IMR-90 (cell line): ENCODE measurements around the gene OTUD5. TPM values are rescaled to one million over a fixed set of nuclear protein-coding genes. Genes with fewer than 3 reads are reported as not detected.

ENCODE experiments used
- ATAC-seq: fragments of 200-7000 bp; cut with Tn5 transposase; 2 replicates; pipeline ENCODE4 v1.9.1; 2020; ENCODE audit warnings: low read depth, mild to moderate bottlenecking, moderate library complexity
- BruUV-seq: library from RNA; stranded (reverse); fragments of 400-500 nt; replicated peaks from 2 replicates; lab custom pipeline; 2021; lab: Mats Ljungman, UMichigan
- CTCF ChIA-PET: fragments of 300-600 bp; formaldehyde crosslinking; extraction: SDS; loops from one replicate; lab custom pipeline; 2021; ENCODE audit warnings: antibody characterized with exemption; lab: Yijun Ruan, JAX
- POLR2A ChIA-PET: fragments of 300-600 bp; sonication (Branson Sonifier 250); formaldehyde crosslinking; loops from one replicate; lab custom pipeline; 2022; ENCODE audit warnings: antibody characterized with exemption; ENCODE audit not compliant: unreplicated experiment; lab: Charles Lee
- DNase-seq: peaks from one replicate; pipeline ENCODE4 v3.0.0; 2013
- H2AFZ ChIP-seq: replicated peaks from 2 replicates; pipeline ENCODE3; 2013; ENCODE audit warnings: low read length, mild to moderate bottlenecking; ENCODE audit not compliant: poor library complexity
- H2AK5ac ChIP-seq: 2 replicates; pipeline ENCODE4 v1.6.1; 2013; ENCODE audit warnings: low read depth, low read length, inconsistent platforms
- H2AK9ac ChIP-seq: replicated peaks from 2 replicates; pipeline ENCODE3; 2013; ENCODE audit warnings: mild to moderate bottlenecking, low read depth, low read length, moderate library complexity; ENCODE audit not compliant: poor library complexity
- H2BK120ac ChIP-seq: 2 replicates; pipeline ENCODE4 v1.6.1; 2013; ENCODE audit warnings: low read depth, low read length, inconsistent platforms
- H2BK15ac ChIP-seq: 3 replicates; pipeline ENCODE4 v1.6.1; 2013; ENCODE audit warnings: low read depth, low read length, inconsistent platforms
- H2BK20ac ChIP-seq: 2 replicates; pipeline ENCODE4 v1.6.1; 2013; ENCODE audit warnings: low read depth, mild to moderate bottlenecking, inconsistent platforms, low read length, moderate library complexity
- H2BK5ac ChIP-seq: 2 replicates; pipeline ENCODE4 v1.6.1; 2013; ENCODE audit warnings: mild to moderate bottlenecking, low read depth, low read length, inconsistent platforms; ENCODE audit not compliant: poor library complexity, severe bottlenecking
- H3K14ac ChIP-seq: replicated peaks from 2 replicates; pipeline ENCODE4 v1.6.1; 2013; ENCODE audit warnings: low read depth, low read length, inconsistent platforms
- H3K18ac ChIP-seq: 2 replicates; pipeline ENCODE4 v1.6.1; 2013; ENCODE audit warnings: low read depth, low read length, control low read depth
- H3K23ac ChIP-seq: 2 replicates; pipeline ENCODE4 v1.6.1; 2013; ENCODE audit warnings: low read depth, low read length, inconsistent platforms
- H3K27ac ChIP-seq: 2 replicates; pipeline ENCODE4 v1.5.1; 2013; ENCODE audit warnings: mild to moderate bottlenecking, control low read depth, low read length; ENCODE audit not compliant: insufficient read depth
- H3K27me3 ChIP-seq: 2 replicates; pipeline ENCODE4 v1.6.1; 2013; ENCODE audit warnings: low read length; ENCODE audit not compliant: control insufficient read depth, insufficient read depth
- H3K36me3 ChIP-seq: 2 replicates; pipeline ENCODE4 v1.6.1; 2013; ENCODE audit warnings: low read length, mixed read lengths; ENCODE audit not compliant: control insufficient read depth, insufficient read depth
- H3K4ac ChIP-seq: 2 replicates; pipeline ENCODE4 v1.6.1; 2013; ENCODE audit warnings: low read depth, low read length, inconsistent platforms
- H3K4me1 ChIP-seq: 2 replicates; pipeline ENCODE4 v1.6.1; 2013; ENCODE audit warnings: low read length, mixed read lengths; ENCODE audit not compliant: control insufficient read depth, insufficient read depth
- H3K4me2 ChIP-seq: 2 replicates; pipeline ENCODE4 v1.6.1; 2013; ENCODE audit warnings: low read depth, mild to moderate bottlenecking, control low read depth, low read length, moderate library complexity
- H3K4me3 ChIP-seq: 2 replicates; pipeline ENCODE4 v1.5.1; 2013; ENCODE audit warnings: low read depth, mild to moderate bottlenecking, control low read depth, low read length, moderate library complexity; ENCODE audit not compliant: insufficient read depth
- H3K56ac ChIP-seq: 2 replicates; pipeline ENCODE4 v1.6.1; 2013; ENCODE audit warnings: low read length, inconsistent platforms; ENCODE audit not compliant: insufficient read depth; ENCODE audit errors: extremely low read depth
- H3K79me1 ChIP-seq, 2 experiments: 2 replicates each; pipeline ENCODE4 v1.6.1; 2013; ENCODE audit warnings: low read length in 2 of 2, inconsistent platforms in 1 of 2, low read depth in 1 of 2
- H3K9ac ChIP-seq: 2 replicates; pipeline ENCODE4 v1.6.1; 2013; ENCODE audit warnings: low read depth, low read length, control low read depth
- H3K9me1 ChIP-seq: 2 replicates; pipeline ENCODE4 v1.6.1; 2013; ENCODE audit warnings: low read length, inconsistent platforms; ENCODE audit not compliant: insufficient read depth
- H3K9me3 ChIP-seq: 2 replicates; pipeline ENCODE4 v1.6.1; 2013; ENCODE audit warnings: low read length; ENCODE audit not compliant: control insufficient read depth, insufficient read depth
- H4K20me1 ChIP-seq: 2 replicates; pipeline ENCODE4 v1.6.1; 2013; ENCODE audit warnings: low read length, inconsistent platforms; ENCODE audit not compliant: insufficient read depth
- H4K5ac ChIP-seq: 2 replicates; pipeline ENCODE4 v1.6.1; 2013; ENCODE audit warnings: mild to moderate bottlenecking, low read depth, low read length, control low read depth
- H4K8ac ChIP-seq, 2 experiments: 2 replicates each; pipeline ENCODE4 v1.6.1; 2013; ENCODE audit warnings: low read depth in 2 of 2, low read length in 2 of 2, control low read depth in 1 of 2, inconsistent platforms in 1 of 2
- H4K91ac ChIP-seq: 2 replicates; pipeline ENCODE4 v1.6.1; 2013; ENCODE audit warnings: low read depth, low read length, inconsistent platforms; ENCODE audit not compliant: insufficient read depth
- FOS ChIP-seq: fragments of 150-350 bp; IDR thresholded peaks from 2 replicates; pipeline ENCODE4 v1.6.1; 2016; ENCODE audit warnings: low read depth, low read length
- MXI1 ChIP-seq: IDR thresholded peaks from 2 replicates; pipeline ENCODE4 v1.6.1; 2012; ENCODE audit warnings: low read depth, mild to moderate bottlenecking, low read length, moderate library complexity, borderline replicate concordance
- RCOR1 ChIP-seq: IDR thresholded peaks from 2 replicates; pipeline ENCODE4 v1.6.1; 2012; ENCODE audit warnings: mild to moderate bottlenecking, low read length, improper control_type of control experiment; ENCODE audit not compliant: insufficient replicate concordance
- WGBS, 2 experiments: methylation state at CpG; one replicate each; pipeline versions ENCODE4 v1.1.5 to v1.1.7; 2013; ENCODE audit warnings: missing lambda C conversion rate in 2 of 2; ENCODE audit not compliant: insufficient read length in 1 of 2; ENCODE audit errors: extremely low coverage in 2 of 2; 5-methylcytosine and 5-hydroxymethylcytosine counted together
- dilution Hi-C: fragments of 300-500 bp; cut with HindIII; formaldehyde crosslinking; loops from one replicate; pipeline ENCODE4 v1.14.3; 2018; ENCODE audit warnings: low sequenced_read_pairs; ENCODE audit not compliant: unreplicated experiment
- in situ Hi-C: fragments of 300-500 bp; cut with MboI; formaldehyde crosslinking; loops from 3 replicates; pipeline ENCODE4 v1.14.3; 2019; ENCODE audit warnings: low sequenced_read_pairs, inconsistent platforms, mixed read lengths
- intact Hi-C: fragments of 100-400 bp; cut with micrococcal nuclease; formaldehyde crosslinking; loops from 2 replicates; pipeline ENCODE4 v1.10.0; 2022
- polyA plus RNA-seq, 3 experiments: library from polyadenylated mRNA; depleted of rRNA; stranded (reverse); fragments of >200 nt; gene quantifications; 2 replicates each; pipeline ENCODE4 v1.2.3, GENCODE V29; 2012; ENCODE audit warnings: low replicate concordance in 1 of 3
- total RNA-seq: library from RNA; depleted of rRNA; stranded (reverse); fragments of >200 nt; gene quantifications from 2 replicates; pipeline ENCODE4 v1.2.3, GENCODE V29; 2012

Gene OTUD5
- total and polyA plus RNA-seq, 2 of the 4 experiments (the other 2 are of a cell fraction), result 30.6 to 50.4 TPM

DNA sequence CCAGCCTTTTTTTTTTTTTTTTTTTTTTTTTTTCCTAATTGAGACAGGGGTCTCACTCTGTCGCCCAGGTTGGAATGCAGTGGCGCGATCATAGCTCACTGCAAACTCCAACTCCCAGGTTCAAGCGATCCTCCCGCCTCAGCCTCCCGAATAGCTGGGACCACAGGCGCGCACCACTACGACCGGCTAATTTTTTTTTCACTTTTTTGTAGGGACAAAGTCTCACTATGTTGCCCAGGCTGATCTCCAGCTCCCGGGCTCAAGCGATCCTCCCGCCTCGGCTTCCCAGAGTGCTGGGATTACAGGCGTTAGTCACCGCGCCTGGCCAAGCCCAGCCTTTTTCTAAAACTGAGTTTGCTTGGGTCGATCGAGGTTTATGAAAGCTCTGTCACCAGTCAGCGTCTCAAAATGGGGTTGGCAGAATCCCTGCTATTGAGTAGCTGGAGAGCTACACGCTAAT is 1.3 kb upstream of the OTUD5 start:
- POLR2A ChIA-PET, result interaction anchor here (0.5 to 1.2 kb wide), 4 partner anchors 12 to 164 kb away, joined by 3 to 13 read pairs (median 3); partner anchors contain the start of genes TFE3 and WDR45
- peaks cover 9% of the 10 kb centered on the region; the same call in 1 of the 2 replicates for H3K36me3 ChIP-seq
- H4K5ac ChIP-seq, result peak overlapping the region; percentile 55
- WGBS, 2 experiments, result 47% methylated on average over 11 of the region's 21 CpGs; no CpG with 5 or more reads in 1 of the 2 experiments
- no peak overlapping the region for H2BK20ac ChIP-seq
- peaks cover 2% of the 10 kb centered on the region for H3K4me1 ChIP-seq
- TF ChIP-seq RCOR1 (no peak), FOS (no peak), MXI1 (no peak)
- no peaks in the 10 kb centered on the region; the same call in 1 of the 2 replicates for H3K9me1 ChIP-seq
- H4K20me1 ChIP-seq, result peaks cover 13% of the 10 kb centered on the region; the same call in 1 of the 2 replicates
- H3K9me3 ChIP-seq, result no peaks in the 10 kb centered on the region
- H3K27ac ChIP-seq, result peak overlapping the region; percentile 92
- H3K18ac ChIP-seq, result peak overlapping the region; percentile 35
- peak overlapping the region; percentile 66 for H4K91ac ChIP-seq
- ATAC-seq (peak; percentile 15), DNase-seq (peak; percentile 66)
- CTCF ChIA-PET, result interaction anchor here (0.6 to 1.0 kb wide), 2 partner anchors 13 to 209 kb away, joined by 3 read pairs; partner anchors contain the start of gene KCND1
- peak overlapping the region; percentile 75 for H3K4ac ChIP-seq
- BruUV-seq, result no TSS peak
- H2AK5ac ChIP-seq, result peak overlapping the region; percentile 25
- H2BK120ac ChIP-seq, result peak overlapping the region; percentile 8; the same call in 1 of the 2 replicates
- intact Hi-C loops (loop anchor here (1.0 kb wide), 1 partner anchor 85 kb away; the partner anchor contains the start of gene TFE3), dilution Hi-C loops (no loop called here), in situ Hi-C loops (loop anchor here (25.0 kb wide), 1 partner anchor 104 kb away; the partner anchor contains the start of genes CCDC120 and PRAF2)
- H3K56ac ChIP-seq, result peak overlapping the region; percentile 74; the same call in 1 of the 2 replicates
- peak overlapping the region; percentile 76 for H2BK5ac ChIP-seq
- H3K23ac ChIP-seq, result peak overlapping the region; percentile 84; the same call in 1 of the 2 replicates
- peak overlapping the region; percentile 85 for H3K9ac ChIP-seq
- peak overlapping the region; percentile 51 for H3K4me3 ChIP-seq
- peak overlapping the region; percentile 67 for H3K14ac ChIP-seq
- H4K8ac ChIP-seq, result peak overlapping the region; percentile 67 to 75
- H2AFZ ChIP-seq, result peak overlapping the region; percentile 98
- peak overlapping the region; percentile 81 for H3K4me2 ChIP-seq
- no peaks in the 10 kb centered on the region for H3K27me3 ChIP-seq
- H2AK9ac ChIP-seq, result peak overlapping the region; percentile 0
- H2BK15ac ChIP-seq, result no peak overlapping the region
- H3K79me1 ChIP-seq, result peaks cover 2 to 39% of the 10 kb centered on the region in 2 experiments; a peak in 3 of 4 replicates
